ENCODE results near the gene LIPT2. TPM values are rescaled to one million over a fixed set of nuclear protein-coding genes. Genes with fewer than 3 reads are reported as not detected.
"Not testable (repeated sequence)": the region's sequence is repeated elsewhere in the genome, so short reads cannot be mapped to it uniquely, and the experiment has no call there.

The LIPT2 gene
- total RNA-seq, 1 experiment from 2014 or later = 7.9 TPM

GRCh38 chr11:74519710-74520109 is 26.2 kb upstream of the LIPT2 start:
- CTCF ChIA-PET = interaction anchor here (0.6 to 1.1 kb wide), 2 partner anchors 12 to 134 kb away, joined by 3 read pairs; no protein-coding TSS in a partner anchor
- intact Hi-C loops (cut with micrococcal nuclease) = no loop called here
- Mint-ChIP-seq H3K4me3 (ENCODE audit: unreplicated experiment) (no peak overlapping the region), H3K27ac (ENCODE audit: low read depth, unreplicated experiment) (no peak overlapping the region), H3K27me3 (ENCODE audit: insufficient read depth, unreplicated experiment) (no peaks in the 10 kb centered on the region), H3K9me3 (ENCODE audit: unreplicated experiment) (no peaks in the 10 kb centered on the region), H3K4me1 (ENCODE audit: insufficient read depth, unreplicated experiment) (no peaks in the 10 kb centered on the region), H3K36me3 (ENCODE audit: insufficient read depth, unreplicated experiment) (no peaks in the 10 kb centered on the region)
- POLR2A ChIA-PET = no interaction called here
- no peak for TF ChIP-seq CTCF (IDR thresholded peaks at IDR 0.05; ENCODE audit: unreplicated experiment)
- BruUV-seq (replicated peaks) = no TSS peak
- no peak for DNase-seq (ENCODE audit: unreplicated experiment)

- H3K27ac Mint-ChIP-seq (ENCODE audit: low read depth, unreplicated experiment); BruUV-seq (replicated peaks); POLR2A ChIA-PET; H3K27me3 Mint-ChIP-seq (ENCODE audit: insufficient read depth, unreplicated experiment); H3K4me3 Mint-ChIP-seq (ENCODE audit: unreplicated experiment); H3K36me3 Mint-ChIP-seq (ENCODE audit: insufficient read depth, unreplicated experiment); H3K9me3 Mint-ChIP-seq (ENCODE audit: unreplicated experiment); DNase-seq (ENCODE audit: unreplicated experiment); intact Hi-C loops (cut with micrococcal nuclease); H3K4me1 Mint-ChIP-seq (ENCODE audit: insufficient read depth, unreplicated experiment): not testable (repeated sequence)
- CTCF ChIA-PET = interaction anchor here (1.0 kb wide), 1 partner anchor 262 kb away, joined by 3 read pairs; no protein-coding TSS in a partner anchor
Measured at GRCh38 chr11:74517592-74517991, 24.1 kb upstream of the LIPT2 start.

GRCh38 chr11:74507582-74507981 is 14.1 kb upstream of the LIPT2 start:
- Mint-ChIP-seq H3K4me3 (ENCODE audit: unreplicated experiment) (no peak overlapping the region), H3K27me3 (ENCODE audit: insufficient read depth, unreplicated experiment) (no peaks in the 10 kb centered on the region), H3K4me1 (ENCODE audit: insufficient read depth, unreplicated experiment) (peaks cover 9% of the 10 kb centered on the region), H3K36me3 (ENCODE audit: insufficient read depth, unreplicated experiment) (no peaks in the 10 kb centered on the region), H3K9me3 (ENCODE audit: unreplicated experiment) (no peaks in the 10 kb centered on the region), H3K27ac (ENCODE audit: low read depth, unreplicated experiment) (no peak overlapping the region)
- no TSS peak for BruUV-seq (replicated peaks)
- no peak for DNase-seq (ENCODE audit: unreplicated experiment)
- CTCF ChIA-PET = interaction anchor here (0.6 to 0.8 kb wide), 2 partner anchors 12 to 66 kb away, joined by 3 read pairs; no protein-coding TSS in a partner anchor
- intact Hi-C loops (cut with micrococcal nuclease) = no loop called here
- TF ChIP-seq CTCF (IDR thresholded peaks at IDR 0.05; ENCODE audit: unreplicated experiment) = no peak
- POLR2A ChIA-PET = interaction anchor here (2.3 kb wide), 1 partner anchor 14 kb away, joined by 13 read pairs; the partner anchor contains the start of gene LIPT2

GRCh38 chr11:74506823-74507222 is 13.3 kb upstream of the LIPT2 start:
- intact Hi-C loops (cut with micrococcal nuclease) = no loop called here
- H3K27me3 Mint-ChIP-seq (ENCODE audit: insufficient read depth, unreplicated experiment) = no peaks in the 10 kb centered on the region
- H3K9me3 Mint-ChIP-seq (ENCODE audit: unreplicated experiment) = no peaks in the 10 kb centered on the region
- no peak for DNase-seq (ENCODE audit: unreplicated experiment)
- no TSS peak for BruUV-seq (replicated peaks)
- H3K27ac Mint-ChIP-seq (ENCODE audit: low read depth, unreplicated experiment) = no peak overlapping the region
- H3K4me1 Mint-ChIP-seq (ENCODE audit: insufficient read depth, unreplicated experiment) = peaks cover 9% of the 10 kb centered on the region
- CTCF ChIA-PET = interaction anchor here (0.6 to 1.8 kb wide), 3 partner anchors 13 to 67 kb away, joined by 3 to 6 read pairs (median 3); no protein-coding TSS in a partner anchor
- TF ChIP-seq CTCF (IDR thresholded peaks at IDR 0.05; ENCODE audit: unreplicated experiment) = no peak
- no peaks in the 10 kb centered on the region for H3K36me3 Mint-ChIP-seq (ENCODE audit: insufficient read depth, unreplicated experiment)
- POLR2A ChIA-PET = interaction anchor here (2.3 kb wide), 1 partner anchor 13 kb away, joined by 13 read pairs; the partner anchor contains the start of gene LIPT2
- H3K4me3 Mint-ChIP-seq (ENCODE audit: unreplicated experiment) = no peak overlapping the region
